HG02884 (cell line): ENCODE data around the gene HMGXB4.
A peak's percentile ranks its signal among the peaks of the same experiment; 100 is the strongest.

Source experiments
- ATAC-seq: cut with Tn5 transposase; IDR thresholded peaks from one replicate; pipeline ENCODE4 v1.9.1; 2021; ENCODE audit warnings: mild to moderate bottlenecking, moderate library complexity; ENCODE audit not compliant: unreplicated experiment

HMGXB4 gene

DNA sequence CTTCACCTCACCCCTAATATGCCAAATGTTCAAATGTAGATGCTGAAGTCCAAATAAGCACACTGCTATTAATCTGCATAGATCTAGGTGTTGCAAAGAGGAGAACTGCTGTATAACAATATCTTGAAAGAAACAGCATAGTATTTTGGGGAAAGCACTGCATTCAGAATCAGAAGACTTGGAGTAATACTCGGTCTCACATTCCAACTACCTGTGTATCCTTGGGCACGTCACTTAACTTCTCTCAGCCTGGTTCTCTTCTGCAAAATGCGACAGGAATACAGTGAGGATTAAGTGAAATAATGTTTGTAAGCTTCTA is 332 bp upstream of the HMGXB4 start:
- ATAC-seq: peak; percentile 20

- no peak for ATAC-seq
These were observed 1.1 kb downstream of the HMGXB4 start for GRCh38 chr22:35258191-35258988.

- no peak for ATAC-seq
These were observed 7.7 kb downstream of the HMGXB4 start for GRCh38 chr22:35264986-35265385.

GRCh38 chr22:35266277-35266676 is 9.0 kb downstream of the HMGXB4 start:
- ATAC-seq: no peak

GRCh38 chr22:35269630-35270029 is 12.3 kb downstream of the HMGXB4 start:
- no peak for ATAC-seq

DNA sequence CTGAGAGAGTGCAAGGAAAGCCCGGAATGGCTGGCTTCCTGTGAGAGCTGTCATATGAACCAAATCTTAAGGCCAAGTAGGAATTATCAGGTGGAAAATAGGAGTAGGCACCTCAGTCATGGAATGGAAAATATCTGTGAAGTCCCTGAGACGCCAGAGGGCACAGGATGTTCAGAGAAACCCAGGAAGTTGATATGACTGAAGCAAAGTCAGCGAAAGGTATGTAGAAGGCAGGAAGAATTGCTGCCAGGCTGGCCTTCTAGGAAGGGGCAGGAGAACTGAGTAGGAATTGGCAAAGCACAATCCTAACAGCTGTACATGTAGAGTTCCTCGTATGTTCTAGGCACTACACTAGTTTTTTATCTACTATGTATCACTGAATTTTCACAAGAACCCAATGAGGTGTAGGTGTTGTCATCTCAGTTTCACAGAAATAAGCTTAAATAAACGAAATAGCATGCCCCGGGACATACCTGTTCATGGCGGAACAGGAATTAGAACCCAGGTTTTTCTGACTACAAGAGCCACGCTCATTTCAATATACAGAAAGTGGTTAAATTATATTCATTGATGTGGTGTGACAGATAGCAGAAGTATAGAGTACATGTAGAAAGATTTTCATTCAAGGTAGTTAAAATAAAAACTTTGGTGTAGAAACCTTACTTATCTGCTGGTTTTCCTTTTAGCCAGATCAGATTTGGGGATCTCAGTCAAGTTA is 17.0 kb downstream of the HMGXB4 start:
- ATAC-seq: no peak

GRCh38 chr22:35275580-35275979 is 18.3 kb downstream of the HMGXB4 start:
- no peak for ATAC-seq

DNA sequence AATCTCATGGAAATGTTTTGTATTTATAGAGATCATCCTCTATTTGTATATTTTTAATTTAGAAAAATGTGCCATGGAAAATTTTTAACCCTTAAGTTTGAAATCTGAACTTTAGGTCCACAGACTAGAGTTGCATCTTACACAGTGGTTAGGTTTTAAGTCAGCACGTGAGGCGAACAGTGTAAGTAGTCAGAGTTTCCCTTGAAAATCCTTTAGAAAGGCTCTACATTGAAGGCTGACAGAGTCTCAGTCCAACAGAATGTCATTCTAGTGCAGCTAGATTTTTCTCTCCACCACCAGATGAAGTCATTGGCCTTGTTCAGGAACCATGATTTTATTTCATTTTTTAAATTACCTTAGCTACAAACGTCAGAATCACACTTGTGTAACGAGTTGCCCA is 18.7 kb downstream of the HMGXB4 start:
- ATAC-seq: no peak

DNA sequence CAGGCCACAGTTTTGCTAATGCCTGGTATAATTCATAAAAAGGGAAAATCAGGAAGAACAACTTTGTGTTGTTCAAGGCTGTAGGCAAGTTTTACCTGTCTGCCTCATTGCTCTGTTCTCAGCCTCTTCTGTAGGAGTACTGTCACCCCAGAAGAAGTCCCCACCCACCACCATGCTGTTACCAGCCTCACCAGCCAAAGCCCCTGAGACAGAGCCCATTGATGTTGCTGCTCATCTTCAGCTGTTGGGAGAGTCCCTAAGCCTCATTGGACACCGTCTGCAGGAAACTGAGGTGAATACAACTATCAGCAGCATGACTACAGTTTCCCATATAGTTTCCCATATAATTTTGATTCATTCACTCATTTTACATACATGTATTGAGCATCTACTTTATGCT is 30.8 kb downstream of the HMGXB4 start:
- no peak for ATAC-seq

- no peak for ATAC-seq
These were observed 35.5 kb downstream of the HMGXB4 start for GRCh38 chr22:35292786-35293185.

DNA sequence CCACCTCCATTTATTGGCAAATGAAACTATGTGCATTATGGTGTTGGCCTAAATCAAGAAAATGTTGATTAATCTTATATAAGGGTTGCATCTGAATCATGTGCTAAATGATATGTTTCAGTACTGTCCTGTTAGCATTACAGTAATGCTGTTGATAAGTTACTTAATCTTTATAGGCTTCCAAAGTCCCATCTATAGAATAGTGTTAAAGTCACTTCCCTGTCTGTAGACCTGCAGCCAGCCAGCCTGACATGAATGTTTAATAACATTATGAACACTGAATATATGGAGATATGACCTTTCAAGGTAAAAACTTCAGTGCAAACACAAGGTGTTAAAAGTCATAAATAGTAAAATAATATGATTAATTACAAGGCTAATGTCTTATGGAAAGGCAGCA is 38.8 kb downstream of the HMGXB4 start:
- no peak for ATAC-seq

GRCh38 chr22:35299217-35299672 is 42.0 kb downstream of the HMGXB4 start:
- ATAC-seq: peak; percentile 10

DNA sequence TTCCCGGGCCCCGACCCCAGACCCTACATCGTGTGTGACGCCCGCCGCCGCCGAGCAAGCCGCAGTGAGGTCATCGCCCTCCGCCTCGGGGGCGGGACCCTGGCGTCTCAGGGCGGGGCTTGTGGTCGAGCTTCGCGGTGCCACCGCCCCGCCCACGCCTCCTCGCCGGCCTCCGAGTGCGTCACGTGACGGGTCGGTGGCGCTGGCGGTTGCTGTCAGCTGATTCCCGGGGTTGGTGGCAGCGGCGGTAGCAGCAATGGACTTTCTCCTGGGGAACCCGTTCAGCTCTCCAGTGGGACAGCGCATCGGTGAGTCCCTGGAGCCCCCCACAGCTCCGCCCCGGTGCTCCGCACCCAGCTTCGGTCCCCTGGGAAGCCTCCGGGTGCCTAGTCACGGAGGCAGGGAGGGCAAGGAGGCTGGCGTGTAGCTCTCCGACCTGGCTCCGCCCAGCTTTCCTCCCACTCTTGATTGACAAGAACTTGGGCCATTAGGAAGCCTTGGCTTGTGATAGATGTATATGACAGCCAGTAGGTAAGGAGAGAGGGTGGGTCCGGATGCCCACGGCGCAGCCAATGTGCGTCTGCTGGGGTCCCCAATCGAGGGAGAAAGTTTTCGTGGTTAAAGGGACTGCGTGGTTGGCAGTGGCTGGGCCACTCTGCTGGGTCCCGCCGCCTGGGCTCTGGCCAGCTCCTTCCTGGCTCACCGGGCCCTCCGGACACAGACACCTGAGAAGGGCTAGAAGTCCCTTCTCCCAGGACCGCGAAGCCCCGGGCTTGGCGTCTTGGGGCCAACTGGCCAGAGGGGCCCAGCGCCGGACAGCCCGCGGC is 42.6 kb downstream of the HMGXB4 start, which contains the start of gene TOM1:
TSS of gene TOM1 (plus strand) at position 222 of the 827 bp plus-strand sequence. CDS start at position 257, 35 bp downstream.
- ATAC-seq: peak; percentile 91

DNA sequence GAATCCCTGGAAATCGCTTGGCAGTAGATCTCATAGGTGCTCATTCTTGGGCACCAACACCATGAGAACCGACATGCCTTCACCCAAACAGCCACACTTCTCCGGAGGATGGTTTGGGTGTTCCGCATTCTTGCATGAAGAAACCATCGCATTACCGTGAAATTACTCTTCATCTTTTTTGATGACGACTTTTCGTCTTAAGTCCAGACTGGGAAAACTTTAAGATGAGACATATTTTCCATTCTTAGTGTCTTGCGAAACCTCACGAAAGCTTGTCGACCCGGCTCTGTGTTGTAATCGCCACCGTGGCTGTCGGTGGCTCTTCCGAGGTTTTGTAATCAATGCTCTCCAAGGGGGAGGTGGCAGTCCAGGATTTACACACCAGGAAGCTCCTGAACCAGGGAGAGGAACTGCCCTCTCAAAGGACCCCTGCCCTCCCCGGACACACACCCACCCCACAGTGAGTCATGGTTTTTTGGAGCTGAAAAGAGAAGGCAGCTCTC is 44.1 kb downstream of the HMGXB4 start:
- no peak for ATAC-seq

- ATAC-seq: no peak
These were observed 45.8 kb downstream of the HMGXB4 start for GRCh38 chr22:35303029-35303624.

GRCh38 chr22:35305525-35306070 is 48.3 kb downstream of the HMGXB4 start:
- no peak for ATAC-seq

GRCh38 chr22:35306350-35306967 is 49.2 kb downstream of the HMGXB4 start:
- ATAC-seq: no peak

GRCh38 chr22:35307372-35307771 is 50.1 kb downstream of the HMGXB4 start:
- no peak for ATAC-seq

DNA sequence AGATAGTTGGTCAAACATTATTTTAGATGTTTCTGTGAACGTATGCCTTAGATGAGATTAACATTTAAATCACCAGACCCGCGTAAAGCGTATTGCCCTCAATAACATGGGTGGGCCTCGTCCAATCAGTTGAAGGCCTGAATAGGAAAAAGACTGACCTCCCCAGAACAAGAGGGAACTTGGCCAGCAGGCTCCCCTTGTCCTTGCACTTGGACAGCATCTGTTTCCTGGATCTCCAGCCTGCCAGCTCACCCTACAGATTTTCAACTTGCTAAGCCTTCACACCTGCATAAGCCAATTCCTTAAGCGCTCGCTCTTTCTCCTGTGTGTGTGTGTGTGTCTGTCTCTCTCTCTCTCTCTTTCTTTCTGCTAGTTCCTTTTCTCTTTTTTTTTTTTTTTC is 50.6 kb downstream of the HMGXB4 start:
- no peak for ATAC-seq

GRCh38 chr22:35308480-35309021 is 51.3 kb downstream of the HMGXB4 start:
- ATAC-seq: peak; percentile 41
